ENCODE data around the gene SPG7.

The SPG7 gene

GRCh38 chr16:89489040-89489897, 18.9 kb upstream of the SPG7 start:
- DNase-seq = peak; percentile 90

DNA sequence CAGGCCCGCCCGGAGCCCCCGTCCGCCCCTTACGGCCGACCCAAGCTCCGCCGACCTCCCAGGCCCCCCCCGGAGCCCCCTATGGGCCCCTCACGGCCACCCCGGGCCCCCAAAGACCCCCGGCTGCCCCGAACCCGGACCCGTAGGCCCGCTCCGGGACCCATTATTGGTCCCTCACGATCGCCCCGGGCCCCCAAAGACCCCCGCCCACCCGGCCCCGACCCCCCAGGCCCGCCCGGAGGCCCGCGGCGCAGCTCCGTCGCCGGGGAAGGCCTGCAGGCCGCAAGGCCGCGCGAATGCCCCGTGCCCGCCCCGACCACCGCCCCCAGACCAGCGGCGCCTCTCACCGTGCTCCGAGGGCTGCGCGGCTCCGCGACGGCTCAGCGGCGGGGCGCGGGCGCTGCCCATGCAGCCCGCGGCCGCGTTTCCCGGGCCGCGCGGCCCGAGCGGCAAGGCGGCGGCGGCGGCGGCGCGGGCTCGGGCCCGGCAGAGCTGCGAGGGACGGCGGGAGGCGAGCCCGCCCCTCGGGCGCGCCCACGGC, 18.2 kb upstream of the SPG7 start:
- DNase-seq = peak; percentile 27

GRCh38 chr16:89490439-89491237, 17.6 kb upstream of the SPG7 start, which contains the start of gene ANKRD11:
Gene ANKRD11 (minus strand): TSS chr16:89490561. CDS start chr16:89317019, 173,542 bp downstream.
- peak; percentile 97 for DNase-seq

- no peak for DNase-seq
Observed at GRCh38 chr16:89491238-89491869, 16.8 kb upstream of the SPG7 start.

GRCh38 chr16:89491974-89492687, 16.1 kb upstream of the SPG7 start:
- DNase-seq = no peak

DNA sequence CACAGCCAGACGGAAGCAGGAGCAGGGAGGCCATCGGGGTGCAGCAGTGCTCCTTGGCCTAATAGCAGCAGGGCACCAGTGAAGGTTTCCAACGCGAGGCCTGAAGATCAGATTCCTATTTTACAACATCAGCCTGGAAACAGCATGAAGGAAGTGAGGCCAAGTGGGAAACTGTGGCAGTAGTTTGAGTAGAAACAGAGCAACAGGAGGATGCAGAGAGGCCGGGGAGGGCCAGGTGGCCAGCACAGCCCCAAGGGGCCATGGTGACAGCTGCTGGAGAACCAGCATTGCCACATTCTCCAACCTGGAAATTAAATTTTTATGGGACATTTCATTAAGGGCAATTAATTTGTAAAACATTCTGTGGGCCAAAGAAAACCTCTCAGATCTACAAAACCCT, 14.4 kb upstream of the SPG7 start:
- no peak for DNase-seq

GRCh38 chr16:89495121-89495520, 13.1 kb upstream of the SPG7 start:
- DNase-seq = no peak

DNA sequence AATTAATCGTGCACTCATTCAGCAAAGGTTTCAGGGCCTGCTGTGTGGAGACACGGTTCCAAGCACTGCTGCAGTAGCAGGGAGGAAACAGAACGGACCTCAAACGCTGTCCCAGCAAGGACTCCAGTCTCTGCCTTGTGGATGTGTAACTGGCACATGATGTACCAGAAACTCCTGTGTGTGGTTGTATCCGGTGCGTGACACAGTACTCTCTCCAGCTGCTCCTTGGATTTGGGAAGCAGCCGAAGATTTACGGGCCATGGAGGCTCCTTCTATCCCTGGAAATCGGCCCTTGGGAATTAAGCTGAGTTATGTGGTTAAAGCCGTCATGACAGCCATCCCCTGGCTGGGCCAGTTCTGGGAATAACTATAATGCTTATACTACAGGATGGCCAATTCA, 9.4 kb upstream of the SPG7 start:
- DNase-seq = no peak

DNA sequence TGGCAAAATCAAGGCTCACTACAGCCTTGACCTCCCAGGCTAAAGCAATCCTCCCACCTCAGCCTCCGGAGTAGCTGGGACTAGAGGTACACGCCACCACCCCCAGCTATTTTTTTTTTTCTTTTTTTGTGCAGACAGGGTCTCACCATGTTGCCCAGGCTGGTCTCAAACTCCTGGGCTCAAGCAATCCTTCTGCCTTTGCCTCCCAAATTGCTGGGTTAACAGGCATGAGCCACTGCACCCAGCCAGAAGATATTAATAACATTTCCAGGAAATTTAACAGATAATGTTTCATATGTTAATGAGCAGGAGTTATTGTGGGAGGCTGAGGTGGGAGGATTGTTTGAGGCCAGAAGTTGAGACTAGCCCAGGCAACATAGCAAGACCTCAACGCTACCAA, 8.4 kb upstream of the SPG7 start:
- no peak for DNase-seq

DNA sequence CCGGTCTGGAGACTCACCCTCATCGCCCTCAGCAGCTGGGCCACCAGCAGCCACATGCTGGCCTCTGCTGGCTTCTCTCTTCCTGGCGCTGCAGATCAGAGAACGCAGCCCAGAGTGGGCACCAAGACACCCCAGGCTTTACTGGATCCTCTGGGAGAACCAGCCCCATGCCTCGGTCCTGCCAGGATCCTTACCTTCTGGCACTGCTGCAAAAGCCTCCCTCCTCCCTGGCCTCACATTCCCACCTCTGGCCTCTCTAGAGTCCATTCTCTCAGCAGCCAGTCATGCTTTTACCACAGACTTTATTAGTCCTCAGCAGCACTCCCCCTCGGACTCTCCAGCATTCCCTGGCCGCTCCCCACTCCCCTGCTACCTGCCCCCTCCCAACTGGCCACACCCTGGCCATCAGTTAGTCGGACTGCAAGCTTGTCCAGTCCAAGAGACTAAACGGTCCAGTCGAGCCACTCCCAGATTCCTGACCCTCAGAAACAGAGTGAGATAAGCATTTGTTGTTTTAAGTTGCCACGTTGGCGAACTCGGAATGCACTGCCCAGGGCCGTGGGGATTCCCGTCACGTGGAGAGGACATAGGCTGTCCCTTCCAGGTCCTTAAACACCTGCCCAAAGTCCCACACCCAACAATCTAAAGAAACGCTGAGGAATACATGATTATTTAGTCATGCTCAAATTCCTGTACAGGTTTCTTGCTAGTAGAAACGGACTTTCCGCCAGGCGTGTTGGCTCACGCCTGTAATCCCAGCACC, 5.9 kb upstream of the SPG7 start:
- DNase-seq = no peak

- no peak for DNase-seq
Observed at GRCh38 chr16:89504091-89504490, 4.1 kb upstream of the SPG7 start.

GRCh38 chr16:89505204-89506112, 2.7 kb upstream of the SPG7 start:
- peak; percentile 94 for DNase-seq

DNA sequence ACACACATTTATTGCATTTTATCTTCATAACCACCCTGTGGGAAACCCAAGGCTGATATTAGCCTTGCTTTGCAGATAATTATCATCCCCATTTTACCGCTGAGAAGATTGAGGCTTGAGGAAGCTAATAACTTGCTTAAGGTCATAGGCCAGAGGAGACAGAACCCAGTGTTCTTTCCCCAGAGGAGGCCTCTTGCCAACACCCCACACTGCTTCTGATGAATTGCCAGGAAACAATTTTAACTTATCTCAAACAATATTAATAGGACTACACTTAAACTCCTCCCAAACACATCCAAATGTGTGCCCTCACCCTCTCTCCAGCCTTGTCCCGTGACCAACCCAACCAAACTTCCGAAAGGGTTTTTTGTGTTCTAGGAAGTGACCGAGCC, 2.1 kb upstream of the SPG7 start:
- DNase-seq = no peak

GRCh38 chr16:89506791-89507191, 1.4 kb upstream of the SPG7 start:
- peak; percentile 35 for DNase-seq

GRCh38 chr16:89507214-89507833, 879 bp upstream of the SPG7 start:
- DNase-seq = no peak

DNA sequence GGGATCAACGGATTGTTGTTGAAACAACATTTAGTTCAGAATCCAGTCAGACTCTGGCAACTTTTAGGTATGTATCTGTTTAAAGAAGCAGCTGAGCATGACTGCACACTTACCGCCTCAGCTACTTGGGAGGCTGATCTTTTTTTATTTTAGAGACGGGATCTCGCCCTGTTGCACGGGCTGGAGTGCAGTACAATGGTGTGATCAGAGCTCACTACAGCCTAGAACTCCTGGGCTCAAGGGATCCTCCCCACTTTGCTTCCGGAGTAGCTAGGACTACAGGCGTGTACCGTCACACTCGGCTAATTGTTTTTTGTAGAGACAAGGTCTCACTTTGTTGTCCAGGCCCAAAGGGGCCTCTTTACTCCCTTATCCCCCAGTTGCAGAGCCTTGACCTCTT, 2.3 kb downstream of the SPG7 start:
- DNase-seq = no peak

GRCh38 chr16:89511374-89511773, 3.2 kb downstream of the SPG7 start:
- no peak for DNase-seq

DNA sequence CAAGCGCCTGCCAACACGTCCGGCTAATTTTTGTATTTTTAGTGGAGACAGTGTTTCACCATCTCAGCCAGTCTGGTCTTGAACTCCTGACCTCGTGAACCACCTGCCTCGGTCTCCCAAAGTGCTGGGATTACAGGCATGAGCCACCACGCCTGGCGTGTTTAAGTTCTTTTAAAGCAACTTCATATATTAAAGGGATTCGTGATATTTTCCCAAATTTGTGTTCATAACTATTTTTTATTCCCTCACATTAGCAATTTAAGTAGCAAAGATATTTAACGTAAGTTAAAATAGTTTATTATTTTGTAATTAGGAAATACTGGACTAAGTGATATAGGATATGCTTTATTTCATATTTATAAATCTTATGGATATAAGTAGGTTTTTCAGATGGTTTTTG, 4.2 kb downstream of the SPG7 start:
- no peak for DNase-seq

- DNase-seq = no peak
Observed at GRCh38 chr16:89517128-89517527, 8.9 kb downstream of the SPG7 start.

GRCh38 chr16:89519881-89520280, 11.7 kb downstream of the SPG7 start:
- DNase-seq = no peak
